ENCODE results near the gene RNF8. TPM values are rescaled to one million over a fixed set of nuclear protein-coding genes. Genes with fewer than 3 reads are reported as not detected.

RNF8 gene
- polyA plus RNA-seq (2013, experiment 1 of 2): 28.2 TPM
- polyA plus RNA-seq (2013, experiment 2 of 2): 26.7 TPM

- H3K36me3 ChIP-seq (replicated peaks in 1 of 2; ENCODE audit: control insufficient read depth in 2 of 2, insufficient read depth in 2 of 2, low read length in 2 of 2): peaks cover 0 to under 1% of the 10 kb centered on the region in 2 donors
- peaks cover 0 to 4% of the 10 kb centered on the region in 2 donors for H3K4me1 ChIP-seq (ENCODE audit: control insufficient read depth in 2 of 2, insufficient read depth in 1 of 2, low read depth in 1 of 2, low read length in 2 of 2)
- no peaks in the 10 kb centered on the region for H3K9me3 ChIP-seq (replicated peaks in 1 of 2; ENCODE audit: control insufficient read depth in 2 of 2, insufficient read depth in 1 of 2, low read depth in 1 of 2, low read length in 2 of 2)
- peak within 1 kb of the TSS; percentile 37 for H2BK15ac ChIP-seq (ENCODE audit: low read length)
- peak within 1 kb of the TSS; percentile 96 for H3K23ac ChIP-seq (ENCODE audit: low read depth, low read length, poor library complexity)
- H4K91ac ChIP-seq (ENCODE audit: low read depth, low read length, poor library complexity): no peak within 1 kb of the TSS
- no CpG with 5 or more reads among the region's 54 CpGs for WGBS, 2 donors (ENCODE audit: extremely low coverage in 2 of 2, insufficient read length in 2 of 2, insufficient replicate concordance in 1 of 2)
- H2BK5ac ChIP-seq (ENCODE audit: low read length): peak within 1 kb of the TSS; percentile 53
- H3K18ac ChIP-seq (ENCODE audit: low read length): peak within 1 kb of the TSS; percentile 97
- H3K27ac ChIP-seq (replicated peaks; ENCODE audit: low read length): peak within 1 kb of the TSS; percentile 89
- H3K27me3 ChIP-seq (ENCODE audit: control insufficient read depth in 3 of 3, insufficient read depth in 3 of 3, low read depth in 1 of 3, low read length in 3 of 3): no peaks in the 10 kb centered on the region
- peaks cover 6% of the 10 kb centered on the region for H3K79me1 ChIP-seq (ENCODE audit: low read depth, low read length)
- DNase-seq (ENCODE audit: low spot score): peak; percentile 80
- H3K4ac ChIP-seq (ENCODE audit: low read length): peak within 1 kb of the TSS; percentile 37
- peak within 1 kb of the TSS; percentile 31 for H3K14ac ChIP-seq (ENCODE audit: low read length)
- peak within 1 kb of the TSS; percentile 75 for H2AK5ac ChIP-seq (ENCODE audit: low read depth, low read length)
- peak within 1 kb of the TSS; percentile 92 for H3K4me3 ChIP-seq (ENCODE audit: low read length in 2 of 2)
- no peak within 1 kb of the TSS for H4K8ac ChIP-seq (ENCODE audit: low read depth, low read length)
- peak within 1 kb of the TSS; percentile 99 for H2BK120ac ChIP-seq (ENCODE audit: low read depth, low read length)
- peak within 1 kb of the TSS; percentile 92 for H3K4me2 ChIP-seq (ENCODE audit: insufficient read depth, low read length, poor library complexity, severe bottlenecking)
- peak within 1 kb of the TSS; percentile 99 for H2AFZ ChIP-seq (ENCODE audit: low read length)
- H3K9ac ChIP-seq (ENCODE audit: low read depth, low read length, poor library complexity): peak within 1 kb of the TSS; percentile 90
- peak within 1 kb of the TSS; percentile 41 for H2BK12ac ChIP-seq (ENCODE audit: low read length)
These were observed at the start of gene RNF8 for GRCh38 chr6:37353761-37354525. TSS of gene RNF8 (plus strand) at chr6:37353983. CDS start at chr6:37354165, 182 bp downstream.

GRCh38 chr6:37304766-37305165 is 49.0 kb upstream of the RNF8 start:
- Histone ChIP-seq H4K8ac (ENCODE audit: low read depth, low read length) (no peak overlapping the region), H3K79me1 (ENCODE audit: low read depth, low read length) (no peaks in the 10 kb centered on the region), H3K4me2 (ENCODE audit: insufficient read depth, low read length, poor library complexity, severe bottlenecking) (no peak overlapping the region), H2AK5ac (ENCODE audit: low read depth, low read length) (no peak overlapping the region), H3K36me3 (replicated peaks in 1 of 2; ENCODE audit: control insufficient read depth in 2 of 2, insufficient read depth in 2 of 2, low read length in 2 of 2) (peaks cover 5 to 47% of the 10 kb centered on the region in 2 donors), H3K18ac (ENCODE audit: low read length) (no peak overlapping the region), H3K9me3 (replicated peaks in 1 of 2; ENCODE audit: control insufficient read depth in 2 of 2, insufficient read depth in 1 of 2, low read depth in 1 of 2, low read length in 2 of 2) (peaks cover 0 to 2% of the 10 kb centered on the region in 2 donors), H3K4ac (ENCODE audit: low read length) (no peak overlapping the region), H3K4me1 (ENCODE audit: control insufficient read depth in 2 of 2, insufficient read depth in 1 of 2, low read depth in 1 of 2, low read length in 2 of 2) (peaks cover 4 to 11% of the 10 kb centered on the region in 2 donors), H2BK120ac (ENCODE audit: low read depth, low read length) (no peak overlapping the region), H2BK12ac (ENCODE audit: low read length) (no peak overlapping the region), H3K14ac (ENCODE audit: low read length) (no peak overlapping the region), H4K91ac (ENCODE audit: low read depth, low read length, poor library complexity) (no peak overlapping the region), H2AFZ (ENCODE audit: low read length) (no peak overlapping the region), H3K27ac (replicated peaks; ENCODE audit: low read length) (no peak overlapping the region), H3K9ac (ENCODE audit: low read depth, low read length, poor library complexity) (no peak overlapping the region), H2BK15ac (ENCODE audit: low read length) (no peak overlapping the region), H3K4me3 (ENCODE audit: low read length in 2 of 2) (no peak overlapping the region), H3K23ac (ENCODE audit: low read depth, low read length, poor library complexity) (no peak overlapping the region), H3K27me3 (ENCODE audit: control insufficient read depth in 3 of 3, insufficient read depth in 3 of 3, low read depth in 1 of 3, low read length in 3 of 3) (no peaks in the 10 kb centered on the region), H2BK5ac (ENCODE audit: low read length) (no peak overlapping the region)
- no peak for DNase-seq (ENCODE audit: low spot score)
- no CpG with 5 or more reads among the region's 7 CpGs for WGBS, 2 donors (ENCODE audit: extremely low coverage in 2 of 2, insufficient read length in 2 of 2, insufficient replicate concordance in 1 of 2)

GRCh38 chr6:37305841-37306425 is 47.9 kb upstream of the RNF8 start:
- Histone ChIP-seq H2AK5ac (ENCODE audit: low read depth, low read length) (no peak overlapping the region), H3K4ac (ENCODE audit: low read length) (no peak overlapping the region), H2BK120ac (ENCODE audit: low read depth, low read length) (no peak overlapping the region), H3K36me3 (replicated peaks in 1 of 2; ENCODE audit: control insufficient read depth in 2 of 2, insufficient read depth in 2 of 2, low read length in 2 of 2) (peaks cover 5 to 45% of the 10 kb centered on the region in 2 donors), H2BK15ac (ENCODE audit: low read length) (no peak overlapping the region), H3K4me3 (ENCODE audit: low read length in 2 of 2) (no peak overlapping the region), H3K14ac (ENCODE audit: low read length) (no peak overlapping the region), H3K4me1 (ENCODE audit: control insufficient read depth in 2 of 2, insufficient read depth in 1 of 2, low read depth in 1 of 2, low read length in 2 of 2) (peaks cover 4 to 11% of the 10 kb centered on the region in 2 donors), H3K18ac (ENCODE audit: low read length) (no peak overlapping the region), H3K27ac (replicated peaks; ENCODE audit: low read length) (no peak overlapping the region), H3K9me3 (replicated peaks in 1 of 2; ENCODE audit: control insufficient read depth in 2 of 2, insufficient read depth in 1 of 2, low read depth in 1 of 2, low read length in 2 of 2) (peaks cover 0 to 2% of the 10 kb centered on the region in 2 donors), H3K27me3 (ENCODE audit: control insufficient read depth in 3 of 3, insufficient read depth in 3 of 3, low read depth in 1 of 3, low read length in 3 of 3) (no peaks in the 10 kb centered on the region), H3K79me1 (ENCODE audit: low read depth, low read length) (no peaks in the 10 kb centered on the region), H2AFZ (ENCODE audit: low read length) (no peak overlapping the region), H3K9ac (ENCODE audit: low read depth, low read length, poor library complexity) (peak overlapping the region; percentile 25), H4K8ac (ENCODE audit: low read depth, low read length) (no peak overlapping the region), H3K4me2 (ENCODE audit: insufficient read depth, low read length, poor library complexity, severe bottlenecking) (no peak overlapping the region), H4K91ac (ENCODE audit: low read depth, low read length, poor library complexity) (no peak overlapping the region), H2BK12ac (ENCODE audit: low read length) (no peak overlapping the region), H2BK5ac (ENCODE audit: low read length) (no peak overlapping the region), H3K23ac (ENCODE audit: low read depth, low read length, poor library complexity) (no peak overlapping the region)
- WGBS, 2 donors (ENCODE audit: extremely low coverage in 2 of 2, insufficient read length in 2 of 2, insufficient replicate concordance in 1 of 2): no CpG with 5 or more reads among the region's 4 CpGs
- DNase-seq (ENCODE audit: low spot score): no peak

- Histone ChIP-seq H3K4ac (ENCODE audit: low read length) (no peak overlapping the region), H3K9me3 (replicated peaks in 1 of 2; ENCODE audit: control insufficient read depth in 2 of 2, insufficient read depth in 1 of 2, low read depth in 1 of 2, low read length in 2 of 2) (peaks cover 0 to 2% of the 10 kb centered on the region in 2 donors), H3K79me1 (ENCODE audit: low read depth, low read length) (no peaks in the 10 kb centered on the region), H2BK15ac (ENCODE audit: low read length) (no peak overlapping the region), H2BK5ac (ENCODE audit: low read length) (no peak overlapping the region), H2BK12ac (ENCODE audit: low read length) (no peak overlapping the region), H3K4me3 (ENCODE audit: low read length in 2 of 2) (no peak overlapping the region), H3K4me1 (ENCODE audit: control insufficient read depth in 2 of 2, insufficient read depth in 1 of 2, low read depth in 1 of 2, low read length in 2 of 2) (peaks cover 4 to 11% of the 10 kb centered on the region in 2 donors), H4K91ac (ENCODE audit: low read depth, low read length, poor library complexity) (no peak overlapping the region), H2AFZ (ENCODE audit: low read length) (no peak overlapping the region), H3K27ac (replicated peaks; ENCODE audit: low read length) (no peak overlapping the region), H3K23ac (ENCODE audit: low read depth, low read length, poor library complexity) (no peak overlapping the region), H3K36me3 (replicated peaks in 1 of 2; ENCODE audit: control insufficient read depth in 2 of 2, insufficient read depth in 2 of 2, low read length in 2 of 2) (peaks cover 5 to 37% of the 10 kb centered on the region in 2 donors), H4K8ac (ENCODE audit: low read depth, low read length) (no peak overlapping the region), H3K9ac (ENCODE audit: low read depth, low read length, poor library complexity) (no peak overlapping the region), H3K14ac (ENCODE audit: low read length) (no peak overlapping the region), H2BK120ac (ENCODE audit: low read depth, low read length) (no peak overlapping the region), H3K27me3 (ENCODE audit: control insufficient read depth in 3 of 3, insufficient read depth in 3 of 3, low read depth in 1 of 3, low read length in 3 of 3) (no peaks in the 10 kb centered on the region), H3K4me2 (ENCODE audit: insufficient read depth, low read length, poor library complexity, severe bottlenecking) (no peak overlapping the region), H3K18ac (ENCODE audit: low read length) (no peak overlapping the region), H2AK5ac (ENCODE audit: low read depth, low read length) (no peak overlapping the region)
- no CpG with 5 or more reads among the region's 4 CpGs for WGBS, 2 donors (ENCODE audit: extremely low coverage in 2 of 2, insufficient read length in 2 of 2, insufficient replicate concordance in 1 of 2)
- DNase-seq (ENCODE audit: low spot score): no peak
These were observed 47.1 kb upstream of the RNF8 start for GRCh38 chr6:37306624-37307222.
